GM13977 (cell line): ENCODE results near the gene ZDHHC4.

ENCODE experiments used
- DNase-seq: peaks from one replicate; pipeline ENCODE4 v3.0.0; 2012; ENCODE audit warnings: low spot score
- CTCF ChIP-seq: IDR thresholded peaks from 2 replicates; pipeline ENCODE4 v1.5.1; 2012; ENCODE audit warnings: mild to moderate bottlenecking, control low read depth; ENCODE audit not compliant: insufficient read depth; ENCODE audit errors: extremely low read depth, missing control alignments
- in situ Hi-C: fragments of 300-500 bp; cut with MboI; formaldehyde crosslinking; loops from one replicate; pipeline ENCODE4 v1.12.0; 2022; ENCODE audit warnings: low sequenced_read_pairs, low pct_unique_long_range_greater_than_20kb, mixed read lengths, inconsistent platforms; ENCODE audit not compliant: unreplicated experiment

The ZDHHC4 gene

GRCh38 chr7:6577369-6578113 lies at the start of gene ZDHHC4:
Gene ZDHHC4 (plus strand): TSS chr7:6577454. CDS start chr7:6580562, 3,108 bp downstream.
- in situ Hi-C loops = loop anchor here (25.0 kb wide), 1 partner anchor 260 kb away; the partner anchor contains the start of gene CCZ1B
- no peak for TF ChIP-seq CTCF
- peak; percentile 98 for DNase-seq

- in situ Hi-C loops = no loop called here
- no peak for DNase-seq
- no peak for TF ChIP-seq CTCF
These were observed 48.7 kb upstream of the ZDHHC4 start for GRCh38 chr7:6528401-6529130.

GRCh38 chr7:6529643-6530042 lies 47.6 kb upstream of the ZDHHC4 start:
- no peak for DNase-seq
- TF ChIP-seq CTCF = no peak
- in situ Hi-C loops = no loop called here

- peak; percentile 80 for DNase-seq
These were observed 46.4 kb upstream of the ZDHHC4 start for GRCh38 chr7:6530626-6531491.

GRCh38 chr7:6531492-6532279 lies 45.6 kb upstream of the ZDHHC4 start:
- in situ Hi-C loops = no loop called here
- no peak for DNase-seq
- TF ChIP-seq CTCF = no peak

More at GRCh38 chr7:6530626-6531491, 46.4 kb upstream of the ZDHHC4 start:
- TF ChIP-seq CTCF = no peak
- in situ Hi-C loops = no loop called here
